Measurements from ENCODE around the gene RBM19.

Gene RBM19

DNA sequence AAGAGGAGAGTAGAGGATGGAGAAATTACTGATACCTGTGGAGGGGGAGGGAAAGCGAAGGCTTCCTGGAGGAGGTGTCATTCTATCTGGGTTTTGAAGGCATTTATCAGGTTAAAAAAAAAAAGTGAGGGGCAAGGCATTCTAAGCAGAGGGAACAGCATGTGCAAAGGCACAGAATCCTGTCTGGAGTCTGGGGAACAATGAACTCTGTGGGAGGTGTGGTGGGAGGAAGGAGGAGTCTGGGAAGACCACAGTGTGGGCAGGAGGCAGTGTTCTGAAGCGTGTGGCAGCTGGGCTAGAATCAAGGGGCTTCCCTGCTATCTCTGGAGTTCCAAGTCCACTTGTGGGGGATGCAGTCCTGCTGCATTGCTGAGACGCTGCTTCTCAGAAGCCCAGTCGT, 123.4 kb downstream of the RBM19 start:
- Mint-ChIP-seq H3K27ac (peak overlapping the region in 1 of 2 donors; percentile 12), H3K4me1 (peaks cover 10% of the 10 kb centered on the region), H3K27me3 (no peaks in the 10 kb centered on the region), H3K4me3 (no peak overlapping the region), H3K9me3 (no peaks in the 10 kb centered on the region)
- DNase-seq (no peak), ATAC-seq (no peak)

DNA sequence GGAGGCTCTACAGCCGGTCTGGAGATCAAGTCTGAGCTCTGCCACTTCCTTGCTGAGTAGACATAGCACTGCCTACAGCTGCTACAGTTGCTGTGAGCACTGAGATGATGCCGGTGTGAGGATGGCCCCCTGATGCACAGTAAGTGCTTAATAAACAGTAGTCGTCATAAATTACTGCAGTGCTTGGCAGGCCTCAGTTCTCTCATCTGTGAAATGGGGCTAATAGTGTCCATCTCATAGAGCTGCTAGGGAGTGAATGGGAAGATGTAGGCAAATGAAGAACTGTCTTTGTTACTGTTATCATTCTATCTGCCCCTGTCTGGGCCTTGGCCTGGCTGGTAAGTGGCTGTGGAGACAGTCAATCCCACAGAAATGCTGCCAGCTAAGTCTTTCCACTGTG, 124.3 kb downstream of the RBM19 start:
- no peaks in the 10 kb centered on the region for H3K27me3 Mint-ChIP-seq
- H3K4me3 Mint-ChIP-seq, result no peak overlapping the region
- ATAC-seq (no peak), DNase-seq (no peak)
- H3K4me1 Mint-ChIP-seq, result peaks cover 10% of the 10 kb centered on the region
- H3K9me3 Mint-ChIP-seq, result no peaks in the 10 kb centered on the region
- no peak overlapping the region for H3K27ac Mint-ChIP-seq

DNA sequence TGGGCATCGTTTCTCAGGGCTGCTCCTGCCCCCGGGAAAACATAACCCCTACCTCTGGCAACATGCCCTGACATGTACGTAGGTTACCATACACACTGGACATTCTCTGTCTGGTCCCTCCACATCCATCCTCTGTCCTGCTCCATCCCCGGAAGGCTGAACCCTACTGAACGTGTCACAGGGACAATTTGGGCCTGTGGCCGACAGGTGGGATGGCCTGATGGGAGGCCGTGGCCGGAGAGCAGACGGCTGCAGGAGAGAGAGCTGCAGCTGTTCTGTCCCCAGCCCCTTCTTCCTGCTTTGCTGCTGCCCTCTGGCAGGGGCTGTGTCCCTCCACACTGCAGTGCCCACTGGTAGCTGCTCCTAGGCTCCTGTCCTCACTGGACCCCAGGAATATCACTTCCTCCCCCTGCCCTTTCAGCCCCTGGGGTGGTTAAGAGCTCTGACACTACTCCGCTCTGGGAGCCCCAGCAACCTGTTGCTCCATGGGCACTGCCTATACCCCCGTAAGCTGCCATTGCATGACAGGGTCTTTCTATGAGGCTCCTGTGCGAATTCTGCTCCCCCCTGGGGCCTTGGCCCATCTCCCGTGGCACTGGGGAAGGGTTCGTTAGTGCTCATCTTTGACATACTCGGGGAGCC, 125.6 kb downstream of the RBM19 start:
- no peak for DNase-seq
- Mint-ChIP-seq H3K4me3 (no peak overlapping the region), H3K27ac (peak overlapping the region; percentile 94 to 97), H3K4me1 (peaks cover 10% of the 10 kb centered on the region), H3K27me3 (no peaks in the 10 kb centered on the region), H3K9me3 (no peaks in the 10 kb centered on the region)
- ATAC-seq, result no peak

DNA sequence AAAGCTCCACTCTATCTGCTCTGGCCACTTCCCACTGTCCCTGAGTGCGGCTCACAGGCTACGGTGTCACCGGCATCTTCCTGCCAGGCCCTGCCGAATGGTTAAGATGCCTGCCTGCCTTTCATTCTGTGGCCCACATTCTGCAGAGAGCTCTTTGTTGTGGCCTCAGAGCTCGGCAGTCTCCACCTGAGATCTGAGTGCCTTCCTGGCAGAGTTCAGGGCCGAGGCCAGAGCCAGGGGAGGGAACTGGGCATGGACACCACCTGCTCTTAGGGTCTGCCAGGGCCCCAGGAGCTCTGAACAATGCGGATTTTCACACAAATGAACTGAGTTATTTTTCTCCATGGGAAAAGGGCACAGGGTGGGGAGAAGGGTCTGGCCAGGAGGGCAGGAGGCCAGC, 127.2 kb downstream of the RBM19 start:
- DNase-seq (no peak), ATAC-seq (no peak)
- Mint-ChIP-seq H3K9me3 (no peaks in the 10 kb centered on the region), H3K4me3 (no peak overlapping the region), H3K27me3 (no peaks in the 10 kb centered on the region), H3K27ac (peak overlapping the region in 1 of 2 donors; percentile 90), H3K4me1 (peaks cover 10% of the 10 kb centered on the region)

DNA sequence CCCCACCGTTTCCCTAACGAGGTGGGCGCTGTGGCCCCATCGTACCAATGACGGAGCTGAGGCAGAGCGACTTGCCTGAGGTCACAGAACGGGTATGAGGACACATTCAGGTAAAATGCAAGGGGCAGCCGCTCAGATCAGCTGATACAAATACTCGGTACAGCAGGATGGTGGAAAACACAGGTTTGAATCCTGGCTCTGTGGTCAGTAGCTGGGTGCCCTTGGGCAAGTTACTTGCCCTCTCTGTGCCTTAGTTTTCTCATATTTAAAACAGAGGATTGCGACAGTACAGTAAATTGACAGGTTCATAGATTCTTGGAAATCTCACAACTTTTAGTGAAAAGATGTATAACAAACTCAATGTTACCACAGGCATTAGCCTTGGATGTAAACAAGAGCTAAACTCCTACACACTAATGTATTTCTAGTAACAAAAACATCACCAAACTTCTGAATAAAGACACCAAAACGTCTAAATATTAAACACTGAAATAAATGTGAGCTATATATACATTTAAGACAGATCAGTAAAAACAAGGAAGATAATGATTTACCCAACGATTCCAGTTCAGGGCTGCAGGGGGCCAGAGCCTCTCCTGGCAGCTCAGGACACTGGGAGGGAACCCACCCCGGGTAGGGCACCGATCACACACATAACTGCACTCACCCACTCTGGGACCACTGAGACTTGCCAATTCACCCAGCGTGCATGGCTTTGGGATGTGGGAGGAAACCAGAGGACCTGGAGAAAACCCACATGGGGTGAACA, 128.4 kb downstream of the RBM19 start:
- Mint-ChIP-seq H3K4me1 (peaks cover 10% of the 10 kb centered on the region), H3K27ac (peak overlapping the region in 1 of 2 donors; percentile 34), H3K9me3 (no peaks in the 10 kb centered on the region), H3K27me3 (no peaks in the 10 kb centered on the region), H3K4me3 (no peak overlapping the region)
- DNase-seq (no peak), ATAC-seq (no peak)

DNA sequence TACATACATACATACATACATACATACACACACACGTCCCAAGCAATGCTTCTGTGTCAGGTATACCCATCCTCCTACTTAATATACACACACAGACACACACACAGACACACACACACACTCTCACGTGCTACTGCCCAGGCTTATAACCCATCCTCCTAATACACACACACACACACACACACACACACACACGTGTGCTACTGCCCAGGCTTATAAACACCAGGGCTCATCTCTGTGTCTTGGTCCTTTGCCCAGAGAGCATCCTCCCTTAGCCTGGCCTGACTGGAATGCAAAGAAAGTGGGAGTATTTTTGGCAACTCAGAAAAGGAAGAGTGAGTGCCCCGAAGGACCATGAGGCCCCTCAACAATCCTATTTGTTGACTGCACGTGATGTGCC, 129.0 kb downstream of the RBM19 start:
- H3K4me3 Mint-ChIP-seq, result no peak overlapping the region
- DNase-seq (no peak), ATAC-seq (no peak)
- H3K9me3 Mint-ChIP-seq, result no peaks in the 10 kb centered on the region
- H3K4me1 Mint-ChIP-seq, result peaks cover 10% of the 10 kb centered on the region
- no peaks in the 10 kb centered on the region for H3K27me3 Mint-ChIP-seq
- no peak overlapping the region for H3K27ac Mint-ChIP-seq

DNA sequence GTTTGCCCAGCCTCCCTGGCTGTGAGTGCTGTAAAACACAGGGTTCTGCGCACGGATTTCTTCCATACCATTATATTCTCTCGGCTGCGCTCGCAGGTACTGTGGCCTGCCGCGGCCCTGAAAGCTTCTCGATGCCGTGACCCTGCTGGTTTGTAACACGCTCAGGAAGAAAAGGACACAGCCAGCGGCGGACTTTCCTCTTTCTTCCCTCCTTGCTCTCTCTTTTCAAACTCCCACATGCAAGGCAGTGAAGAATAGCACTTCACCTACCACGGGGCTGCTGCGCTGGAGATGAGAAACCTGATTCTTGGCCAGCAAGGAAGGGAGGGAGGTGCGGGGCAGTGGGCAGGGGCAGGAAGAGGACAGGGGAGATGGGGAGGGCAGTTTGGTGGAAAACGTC, 130.2 kb downstream of the RBM19 start:
- Mint-ChIP-seq H3K27ac (peak overlapping the region in 1 of 2 donors; percentile 42), H3K4me3 (no peak overlapping the region), H3K27me3 (no peaks in the 10 kb centered on the region), H3K9me3 (no peaks in the 10 kb centered on the region), H3K4me1 (peaks cover 14% of the 10 kb centered on the region)
- ATAC-seq, result no peak
- no peak for DNase-seq

DNA sequence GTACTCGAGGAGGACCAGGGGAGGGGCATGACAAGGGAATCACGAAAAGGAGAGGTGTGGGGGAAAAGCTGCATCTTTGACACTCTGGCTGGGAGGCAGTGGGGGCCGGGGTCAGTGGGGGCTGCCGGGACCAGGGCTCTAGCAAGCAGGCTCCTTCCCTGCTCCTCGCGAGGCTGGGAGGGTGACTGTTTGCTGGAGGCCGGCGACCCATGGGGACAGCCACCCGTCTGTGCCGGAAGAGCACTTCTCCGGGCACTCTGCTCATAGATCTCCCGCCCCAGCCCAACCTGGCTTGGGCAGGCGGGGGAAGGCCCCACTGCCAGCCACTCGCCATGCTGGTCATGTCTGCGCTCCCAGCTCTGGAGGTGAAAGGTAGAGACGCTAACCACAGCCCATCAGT, 130.7 kb downstream of the RBM19 start:
- DNase-seq (no peak), ATAC-seq (peak; percentile 13)
- Mint-ChIP-seq H3K27me3 (no peaks in the 10 kb centered on the region), H3K27ac (peak overlapping the region in 1 of 2 donors; percentile 72), H3K9me3 (no peaks in the 10 kb centered on the region), H3K4me1 (peaks cover 9% of the 10 kb centered on the region), H3K4me3 (peak overlapping the region in 1 of 2 donors; percentile 35)

DNA sequence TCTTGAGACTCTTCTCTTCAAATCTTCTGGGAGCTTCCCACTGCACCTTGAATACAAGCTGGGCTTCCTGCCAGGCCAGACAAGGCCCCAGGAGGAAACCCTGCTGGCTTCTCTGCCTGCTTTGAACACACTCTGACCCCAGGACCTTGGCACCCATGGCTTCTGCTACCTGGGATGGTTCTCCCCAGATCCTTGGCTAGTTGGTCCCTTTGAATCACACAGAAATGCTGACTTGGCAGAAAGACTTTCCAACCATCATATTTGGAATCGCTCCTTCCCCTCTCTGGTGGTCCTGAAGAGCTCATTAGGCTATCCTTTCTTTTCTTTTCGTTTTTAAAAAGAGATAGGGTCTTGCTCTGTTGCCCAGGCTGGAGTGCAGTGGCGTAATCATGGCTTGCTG, 132.7 kb downstream of the RBM19 start:
- DNase-seq, result no peak
- ATAC-seq, result no peak
- Mint-ChIP-seq H3K4me3 (no peak overlapping the region), H3K27me3 (no peaks in the 10 kb centered on the region), H3K9me3 (no peaks in the 10 kb centered on the region), H3K27ac (peak overlapping the region in 1 of 2 donors; percentile 74), H3K4me1 (peaks cover 6% of the 10 kb centered on the region)

DNA sequence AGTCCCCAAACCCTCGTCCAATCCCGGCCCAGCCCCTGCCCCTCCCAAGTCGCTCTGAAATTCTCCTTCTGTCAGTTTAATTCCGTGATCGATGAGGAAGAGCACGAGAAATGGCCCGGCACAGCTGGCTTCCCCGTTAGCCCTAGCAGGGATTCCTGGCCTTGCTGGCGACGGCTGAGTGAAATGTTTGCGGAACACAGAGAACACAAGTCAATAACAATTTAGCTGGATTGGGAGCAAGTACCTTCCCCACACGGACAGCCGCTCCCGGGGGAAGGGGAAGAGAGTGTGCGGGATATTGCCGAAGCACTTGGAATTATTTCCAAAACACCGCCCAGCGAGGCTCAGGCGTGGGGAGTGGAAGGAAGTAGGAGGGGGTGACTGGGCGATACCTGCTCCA, 134.6 kb downstream of the RBM19 start:
- no peaks in the 10 kb centered on the region for H3K27me3 Mint-ChIP-seq
- no peak overlapping the region for H3K4me3 Mint-ChIP-seq
- no peak for DNase-seq
- ATAC-seq, result no peak
- peaks cover 6% of the 10 kb centered on the region for H3K4me1 Mint-ChIP-seq
- peak overlapping the region in 1 of 2 donors; percentile 78 for H3K27ac Mint-ChIP-seq
- no peaks in the 10 kb centered on the region for H3K9me3 Mint-ChIP-seq

DNA sequence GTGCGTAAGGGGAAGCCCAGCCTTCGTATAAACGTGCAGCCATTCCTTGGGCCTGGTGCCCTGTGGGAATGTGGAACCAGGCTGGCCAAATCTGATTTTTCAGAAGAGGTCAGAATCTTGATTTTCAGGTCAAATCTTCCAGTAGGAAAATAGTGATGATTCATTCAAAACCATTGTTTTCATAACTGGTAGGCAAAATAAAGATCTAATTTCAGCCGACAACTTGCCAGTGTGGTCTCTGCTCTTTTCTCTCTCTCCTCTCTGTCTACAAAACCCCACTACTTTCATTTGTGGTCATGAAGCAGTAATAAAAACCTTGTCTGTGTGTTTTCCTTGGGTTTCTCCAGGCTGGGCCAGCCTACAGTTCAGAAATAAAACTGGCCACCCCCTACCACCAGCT, 135.1 kb downstream of the RBM19 start:
- Mint-ChIP-seq H3K4me1 (peaks cover 6% of the 10 kb centered on the region), H3K27ac (peak overlapping the region in 1 of 2 donors; percentile 77), H3K27me3 (no peaks in the 10 kb centered on the region), H3K4me3 (no peak overlapping the region), H3K9me3 (no peaks in the 10 kb centered on the region)
- ATAC-seq, result no peak
- no peak for DNase-seq

DNA sequence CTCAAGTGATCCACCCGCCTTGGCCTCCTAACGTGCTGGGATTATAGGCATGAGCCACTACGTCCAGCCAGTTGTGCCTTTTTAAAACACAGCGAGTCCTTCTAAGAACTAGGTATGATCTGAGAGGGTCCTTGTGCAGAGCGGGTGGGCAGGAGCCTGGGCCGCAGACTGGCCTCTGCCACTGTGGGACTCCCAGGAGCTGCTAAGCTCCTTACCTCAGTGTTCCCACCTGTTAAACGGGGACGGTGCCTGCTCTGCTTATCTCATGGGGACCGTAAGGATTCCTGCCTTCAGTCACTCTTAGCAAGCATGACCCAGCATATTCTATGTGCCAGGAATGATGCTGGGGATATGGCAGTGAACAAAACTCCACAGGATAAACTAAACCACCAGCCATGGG, 136.9 kb downstream of the RBM19 start:
- H3K27me3 Mint-ChIP-seq, result no peaks in the 10 kb centered on the region
- no peaks in the 10 kb centered on the region for H3K9me3 Mint-ChIP-seq
- no peak for ATAC-seq

DNA sequence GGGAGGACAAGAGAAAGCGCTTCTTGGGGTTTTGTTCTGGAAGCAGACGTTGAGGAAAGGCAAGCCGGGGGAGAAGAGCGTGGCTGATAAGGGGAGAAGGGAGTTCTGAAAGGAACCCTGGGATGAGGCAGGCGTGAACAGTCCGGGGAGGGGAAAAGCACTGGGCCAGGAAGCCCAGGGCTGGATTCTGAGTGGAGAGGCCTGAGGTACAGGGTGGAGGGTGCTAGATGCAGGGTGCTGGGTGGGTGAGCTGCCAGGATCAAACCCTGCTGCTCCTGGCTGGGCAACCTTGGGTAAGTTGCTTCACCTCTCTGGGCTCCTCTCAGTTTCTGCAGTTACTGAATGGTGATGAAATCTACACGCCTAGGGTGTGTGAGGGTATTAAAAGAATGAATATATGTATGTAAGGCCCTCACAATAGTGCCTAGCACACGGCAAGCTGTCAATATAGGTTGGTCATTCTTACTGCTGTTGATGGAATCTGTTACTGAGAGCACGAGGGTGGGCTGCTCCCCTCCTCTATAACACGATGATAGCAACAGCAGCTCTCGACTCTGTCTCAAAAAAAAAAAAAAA, 138.5 kb downstream of the RBM19 start:
- Mint-ChIP-seq H3K4me3 (no peak overlapping the region), H3K4me1 (peaks cover 6% of the 10 kb centered on the region), H3K9me3 (no peaks in the 10 kb centered on the region), H3K27me3 (no peaks in the 10 kb centered on the region), H3K27ac (no peak overlapping the region)
- no peak for DNase-seq
- no peak for ATAC-seq

More for the DNA sequence above, 136.9 kb downstream of the RBM19 start:
- peaks cover 6% of the 10 kb centered on the region for H3K4me1 Mint-ChIP-seq
- no peak for DNase-seq
- peak overlapping the region; percentile 91 to 92 for H3K27ac Mint-ChIP-seq
- no peak overlapping the region for H3K4me3 Mint-ChIP-seq

DNA sequence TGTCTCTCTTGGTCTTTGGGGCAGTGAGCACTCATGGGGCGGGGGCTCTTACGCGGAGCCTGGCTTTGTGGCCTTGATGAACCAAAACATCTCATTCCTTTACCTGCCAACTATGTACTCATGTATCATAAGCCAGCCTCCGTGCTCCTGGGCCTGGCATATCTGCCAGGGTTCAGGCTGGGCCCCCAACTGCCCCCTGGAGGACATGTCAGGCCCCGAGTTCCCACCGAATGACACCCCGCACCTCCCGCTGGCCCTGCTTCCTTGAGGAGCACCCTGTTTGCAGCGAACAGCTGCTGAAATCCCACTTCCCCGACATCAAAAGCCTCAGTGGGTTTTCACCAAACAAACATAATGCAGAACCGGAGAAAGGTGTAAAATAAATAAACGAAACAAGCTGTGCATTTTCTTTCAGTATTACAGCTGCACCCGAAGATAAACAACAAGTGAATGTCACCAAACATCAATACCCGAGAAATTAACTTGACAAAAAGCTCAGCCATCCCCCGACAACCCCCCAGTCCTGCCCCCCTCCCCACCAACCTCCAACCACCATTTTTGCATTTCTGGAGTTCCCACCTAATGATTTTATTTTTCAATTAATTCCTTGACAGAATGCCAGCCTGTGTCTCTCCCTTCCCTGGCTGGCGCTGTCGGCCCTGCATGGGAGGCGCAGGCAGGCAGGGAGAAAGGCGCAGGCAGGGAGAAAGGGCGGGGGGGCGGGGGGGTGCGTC, 139.2 kb downstream of the RBM19 start:
- no peak for ATAC-seq
- no peak overlapping the region for H3K27ac Mint-ChIP-seq

DNA sequence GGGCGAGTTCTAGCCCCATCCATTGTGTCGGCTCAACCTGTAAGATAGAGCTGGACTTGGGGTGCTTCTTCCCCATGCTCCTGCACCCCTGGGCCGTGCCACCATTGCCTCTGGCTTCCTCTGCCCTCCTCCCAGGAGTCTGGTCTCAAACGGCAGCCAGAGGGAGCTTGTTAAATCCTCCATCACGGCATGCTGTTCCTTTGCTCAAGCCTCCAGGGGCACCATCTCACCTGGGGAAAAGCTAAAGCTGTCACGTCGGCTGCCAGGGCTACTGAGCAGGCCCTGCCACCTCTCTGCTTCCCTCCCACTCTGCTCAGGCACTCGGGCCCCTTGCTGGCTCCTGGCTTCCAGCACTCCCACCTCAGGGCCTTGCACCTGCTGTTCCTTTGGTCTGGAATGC, 140.4 kb downstream of the RBM19 start:
- Mint-ChIP-seq H3K4me3 (no peak overlapping the region), H3K9me3 (no peaks in the 10 kb centered on the region), H3K4me1 (no peaks in the 10 kb centered on the region), H3K27me3 (no peaks in the 10 kb centered on the region), H3K27ac (peak overlapping the region; percentile 28 to 55)
- ATAC-seq (no peak), DNase-seq (no peak)

More for the DNA sequence above, 139.2 kb downstream of the RBM19 start:
- DNase-seq, result no peak
- Mint-ChIP-seq H3K4me3 (no peak overlapping the region), H3K27me3 (no peaks in the 10 kb centered on the region), H3K9me3 (no peaks in the 10 kb centered on the region), H3K4me1 (peaks cover 6% of the 10 kb centered on the region)

DNA sequence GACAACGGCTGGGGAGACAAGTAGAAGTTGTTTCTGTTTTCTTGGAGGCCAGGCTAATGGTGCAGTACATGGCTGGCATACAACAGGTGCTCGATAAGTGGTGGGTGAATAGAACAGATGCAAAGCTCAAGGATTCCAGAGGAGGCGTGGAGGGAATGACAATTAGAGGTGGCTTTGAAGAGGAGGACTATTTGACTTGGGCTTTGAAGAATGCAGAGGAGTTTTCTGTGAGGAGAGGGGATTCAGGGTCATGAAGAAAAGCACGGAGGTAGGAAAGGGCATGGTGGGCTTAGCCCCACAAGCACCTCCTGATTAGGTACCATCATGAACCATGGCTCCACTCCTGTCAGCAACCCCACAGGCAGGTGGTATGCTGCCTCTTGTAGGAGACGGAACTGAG, 142.3 kb downstream of the RBM19 start:
- no peaks in the 10 kb centered on the region for H3K9me3 Mint-ChIP-seq
- H3K27ac Mint-ChIP-seq, result peak overlapping the region in 1 of 2 donors; percentile 29
- H3K4me3 Mint-ChIP-seq, result no peak overlapping the region
- no peak for DNase-seq
- H3K27me3 Mint-ChIP-seq, result no peaks in the 10 kb centered on the region
- H3K4me1 Mint-ChIP-seq, result no peaks in the 10 kb centered on the region
- no peak for ATAC-seq
